SU-DHL-6 (cell line): ENCODE results near the gene RASD2.

ENCODE experiments used
- H2AFZ ChIP-seq: fragments of 200-600 bp; sonication (generic); 2 replicates; pipeline ENCODE4 v1.6.1; 2014; ENCODE audit warnings: low read depth, mild to moderate bottlenecking, moderate library complexity, mixed read lengths, antibody characterized with exemption, low read length; ENCODE audit not compliant: severe bottlenecking
- H3F3A ChIP-seq: fragments of 200-600 bp; shearing (Covaris generic); 2 replicates; pipeline ENCODE4 v1.6.0; 2016; ENCODE audit warnings: antibody characterized with exemption, mild to moderate bottlenecking; ENCODE audit not compliant: insufficient read depth
- H3K27ac ChIP-seq: fragments of 200-600 bp; sonication (generic); 2 replicates; pipeline ENCODE4 v1.5.1; 2016; ENCODE audit warnings: low read depth, mild to moderate bottlenecking, low read length, moderate library complexity, mixed read lengths
- H3K27me3 ChIP-seq: fragments of 200-600 bp; sonication (generic), shearing (Covaris generic); 2 replicates; pipeline ENCODE4 v1.6.0; 2014; ENCODE audit warnings: mild to moderate bottlenecking, low read length
- H3K36me3 ChIP-seq: fragments of 200-600 bp; sonication (generic); 2 replicates; pipeline ENCODE4 v1.6.1; 2014; ENCODE audit warnings: mild to moderate bottlenecking, low read length, mixed read lengths
- H3K4me2 ChIP-seq: fragments of 300-600, 200-600 bp; shearing (Covaris generic), sonication (generic); 2 replicates; pipeline ENCODE4 v1.6.0; 2014; ENCODE audit warnings: low read length, low read depth, mild to moderate bottlenecking; ENCODE audit not compliant: poor library complexity, severe bottlenecking
- H3K4me3 ChIP-seq: fragments of 200-600 bp; sonication (generic); 2 replicates; pipeline ENCODE4 v1.5.1; 2014; ENCODE audit warnings: antibody characterized with exemption, low read length, mild to moderate bottlenecking, mixed read lengths; ENCODE audit not compliant: insufficient read depth, poor library complexity, severe bottlenecking
- H3K79me2 ChIP-seq: fragments of 200-600 bp; sonication (generic); 2 replicates; pipeline ENCODE4 v1.6.1; 2014; ENCODE audit warnings: mild to moderate bottlenecking, low read length, moderate library complexity; ENCODE audit not compliant: insufficient read depth
- H3K9ac ChIP-seq: fragments of 200-600 bp; sonication (generic); 2 replicates; pipeline ENCODE4 v1.7.0; 2014; ENCODE audit warnings: mild to moderate bottlenecking, low read length
- H3K9me2 ChIP-seq: fragments of 200-600 bp; sonication (generic); replicated peaks from 2 replicates; pipeline ENCODE4 v1.6.1; 2014; ENCODE audit warnings: low read length; ENCODE audit not compliant: insufficient read depth
- H3K9me3 ChIP-seq: fragments of 200-600 bp; sonication (generic); 2 replicates; pipeline ENCODE4 v1.6.1; 2014; ENCODE audit warnings: low read length, mixed read lengths; ENCODE audit not compliant: insufficient read depth
- H4K20me1 ChIP-seq: fragments of 200-600 bp; sonication (generic); 2 replicates; pipeline ENCODE4 v1.6.1; 2014; ENCODE audit warnings: low read depth, mild to moderate bottlenecking, antibody characterized with exemption, low read length, moderate library complexity, mixed read lengths
- CTCF ChIP-seq: fragments of 200-600 bp; sonication (generic); IDR thresholded peaks from one replicate; pipeline ENCODE4 v1.5.1; 2017; ENCODE audit warnings: antibody characterized with exemption, mild to moderate bottlenecking, low read length, moderate library complexity; ENCODE audit not compliant: insufficient read depth, poor library complexity, severe bottlenecking
- EZH2phosphoT487 ChIP-seq: fragments of 200-600 bp; sonication (generic), shearing (Covaris generic); conservative IDR thresholded peaks from 2 replicates; pipeline ENCODE4 v1.6.1; 2018; ENCODE audit warnings: mild to moderate bottlenecking, antibody characterized with exemption, low read length, moderate library complexity, mixed read lengths

RASD2 gene

GRCh38 chr22:35509451-35509850 is 31.2 kb upstream of the RASD2 start:
- H3K27ac ChIP-seq: no peak overlapping the region
- no peaks in the 10 kb centered on the region for H3K9me2 ChIP-seq
- H3K4me3 ChIP-seq: no peak overlapping the region
- no peak overlapping the region for H2AFZ ChIP-seq
- H3K27me3 ChIP-seq: no peaks in the 10 kb centered on the region
- no peaks in the 10 kb centered on the region for H3K79me2 ChIP-seq
- H3K9me3 ChIP-seq: no peaks in the 10 kb centered on the region
- no peak overlapping the region for H3K9ac ChIP-seq
- H4K20me1 ChIP-seq: no peaks in the 10 kb centered on the region
- no peaks in the 10 kb centered on the region for H3K36me3 ChIP-seq
- H3F3A ChIP-seq: no peaks in the 10 kb centered on the region
- TF ChIP-seq CTCF (no peak), EZH2phosphoT487 (no peak)
- H3K4me2 ChIP-seq: no peak overlapping the region

- Histone ChIP-seq H3K9ac (no peak overlapping the region), H3K36me3 (no peaks in the 10 kb centered on the region), H3F3A (no peaks in the 10 kb centered on the region), H3K27me3 (no peaks in the 10 kb centered on the region), H2AFZ (no peak overlapping the region), H4K20me1 (no peaks in the 10 kb centered on the region), H3K4me3 (no peak overlapping the region), H3K4me2 (no peak overlapping the region), H3K9me2 (no peaks in the 10 kb centered on the region), H3K9me3 (no peaks in the 10 kb centered on the region), H3K79me2 (no peaks in the 10 kb centered on the region), H3K27ac (no peak overlapping the region)
- TF ChIP-seq EZH2phosphoT487: no peak
- no peak for TF ChIP-seq CTCF
Measured at GRCh38 chr22:35509960-35510359, 30.7 kb upstream of the RASD2 start.

GRCh38 chr22:35510481-35510934 is 30.1 kb upstream of the RASD2 start:
- Histone ChIP-seq H2AFZ (no peak overlapping the region), H4K20me1 (no peaks in the 10 kb centered on the region), H3K9me2 (no peaks in the 10 kb centered on the region), H3K27ac (no peak overlapping the region), H3F3A (no peaks in the 10 kb centered on the region), H3K9me3 (no peaks in the 10 kb centered on the region), H3K4me2 (no peak overlapping the region), H3K27me3 (no peaks in the 10 kb centered on the region), H3K36me3 (no peaks in the 10 kb centered on the region), H3K9ac (no peak overlapping the region), H3K4me3 (no peak overlapping the region), H3K79me2 (no peaks in the 10 kb centered on the region)
- TF ChIP-seq EZH2phosphoT487: no peak
- no peak for TF ChIP-seq CTCF
